Measurements from ENCODE around the gene CETP.

DNA sequence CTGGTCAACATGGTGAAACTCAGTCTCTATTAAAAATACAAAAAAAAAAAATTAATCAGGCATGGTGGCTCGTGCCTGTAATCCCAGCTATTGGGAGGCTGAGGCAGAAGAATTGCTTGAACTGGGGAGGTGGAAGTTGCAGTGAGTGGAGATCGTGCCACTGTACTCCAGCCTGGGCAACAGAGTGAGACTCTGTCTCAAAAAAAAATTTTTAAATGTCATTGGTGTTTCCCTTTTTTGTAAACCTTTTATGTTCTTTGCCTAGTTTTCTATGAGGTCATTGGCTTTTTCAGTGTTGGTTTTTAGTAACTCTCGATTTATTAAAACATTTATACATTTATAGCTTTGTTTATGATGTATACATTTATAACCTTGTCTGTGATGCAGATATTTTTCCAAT lies 45.8 kb downstream of the CETP start:
- no peak for TF ChIP-seq POLR2A (IDR thresholded peaks at IDR 0.05)
- TF ChIP-seq, protein P1, sequence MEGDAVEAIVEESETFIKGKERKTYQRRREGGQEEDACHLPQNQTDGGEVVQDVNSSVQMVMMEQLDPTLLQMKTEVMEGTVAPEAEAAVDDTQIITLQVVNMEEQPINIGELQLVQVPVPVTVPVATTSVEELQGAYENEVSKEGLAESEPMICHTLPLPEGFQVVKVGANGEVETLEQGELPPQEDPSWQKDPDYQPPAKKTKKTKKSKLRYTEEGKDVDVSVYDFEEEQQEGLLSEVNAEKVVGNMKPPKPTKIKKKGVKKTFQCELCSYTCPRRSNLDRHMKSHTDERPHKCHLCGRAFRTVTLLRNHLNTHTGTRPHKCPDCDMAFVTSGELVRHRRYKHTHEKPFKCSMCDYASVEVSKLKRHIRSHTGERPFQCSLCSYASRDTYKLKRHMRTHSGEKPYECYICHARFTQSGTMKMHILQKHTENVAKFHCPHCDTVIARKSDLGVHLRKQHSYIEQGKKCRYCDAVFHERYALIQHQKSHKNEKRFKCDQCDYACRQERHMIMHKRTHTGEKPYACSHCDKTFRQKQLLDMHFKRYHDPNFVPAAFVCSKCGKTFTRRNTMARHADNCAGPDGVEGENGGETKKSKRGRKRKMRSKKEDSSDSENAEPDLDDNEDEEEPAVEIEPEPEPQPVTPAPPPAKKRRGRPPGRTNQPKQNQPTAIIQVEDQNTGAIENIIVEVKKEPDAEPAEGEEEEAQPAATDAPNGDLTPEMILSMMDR (IDR thresholded peaks at IDR 0.05) = no peak
